Measurements from ENCODE around the gene GTF3C2. TPM values are rescaled to one million over a fixed set of nuclear protein-coding genes. Genes with fewer than 3 reads are reported as not detected.

The GTF3C2 gene, protein sequence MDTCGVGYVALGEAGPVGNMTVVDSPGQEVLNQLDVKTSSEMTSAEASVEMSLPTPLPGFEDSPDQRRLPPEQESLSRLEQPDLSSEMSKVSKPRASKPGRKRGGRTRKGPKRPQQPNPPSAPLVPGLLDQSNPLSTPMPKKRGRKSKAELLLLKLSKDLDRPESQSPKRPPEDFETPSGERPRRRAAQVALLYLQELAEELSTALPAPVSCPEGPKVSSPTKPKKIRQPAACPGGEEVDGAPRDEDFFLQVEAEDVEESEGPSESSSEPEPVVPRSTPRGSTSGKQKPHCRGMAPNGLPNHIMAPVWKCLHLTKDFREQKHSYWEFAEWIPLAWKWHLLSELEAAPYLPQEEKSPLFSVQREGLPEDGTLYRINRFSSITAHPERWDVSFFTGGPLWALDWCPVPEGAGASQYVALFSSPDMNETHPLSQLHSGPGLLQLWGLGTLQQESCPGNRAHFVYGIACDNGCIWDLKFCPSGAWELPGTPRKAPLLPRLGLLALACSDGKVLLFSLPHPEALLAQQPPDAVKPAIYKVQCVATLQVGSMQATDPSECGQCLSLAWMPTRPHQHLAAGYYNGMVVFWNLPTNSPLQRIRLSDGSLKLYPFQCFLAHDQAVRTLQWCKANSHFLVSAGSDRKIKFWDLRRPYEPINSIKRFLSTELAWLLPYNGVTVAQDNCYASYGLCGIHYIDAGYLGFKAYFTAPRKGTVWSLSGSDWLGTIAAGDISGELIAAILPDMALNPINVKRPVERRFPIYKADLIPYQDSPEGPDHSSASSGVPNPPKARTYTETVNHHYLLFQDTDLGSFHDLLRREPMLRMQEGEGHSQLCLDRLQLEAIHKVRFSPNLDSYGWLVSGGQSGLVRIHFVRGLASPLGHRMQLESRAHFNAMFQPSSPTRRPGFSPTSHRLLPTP
- total RNA-seq = 23.6 and 23.8 TPM in 2 replicates

GRCh38 chr2:27356382-27357181, at the start of gene GTF3C2:
Gene GTF3C2, minus strand, starts transcription at chr2:27356764. Its CDS starts 13,210 bp downstream, at chr2:27343554.

DNA sequence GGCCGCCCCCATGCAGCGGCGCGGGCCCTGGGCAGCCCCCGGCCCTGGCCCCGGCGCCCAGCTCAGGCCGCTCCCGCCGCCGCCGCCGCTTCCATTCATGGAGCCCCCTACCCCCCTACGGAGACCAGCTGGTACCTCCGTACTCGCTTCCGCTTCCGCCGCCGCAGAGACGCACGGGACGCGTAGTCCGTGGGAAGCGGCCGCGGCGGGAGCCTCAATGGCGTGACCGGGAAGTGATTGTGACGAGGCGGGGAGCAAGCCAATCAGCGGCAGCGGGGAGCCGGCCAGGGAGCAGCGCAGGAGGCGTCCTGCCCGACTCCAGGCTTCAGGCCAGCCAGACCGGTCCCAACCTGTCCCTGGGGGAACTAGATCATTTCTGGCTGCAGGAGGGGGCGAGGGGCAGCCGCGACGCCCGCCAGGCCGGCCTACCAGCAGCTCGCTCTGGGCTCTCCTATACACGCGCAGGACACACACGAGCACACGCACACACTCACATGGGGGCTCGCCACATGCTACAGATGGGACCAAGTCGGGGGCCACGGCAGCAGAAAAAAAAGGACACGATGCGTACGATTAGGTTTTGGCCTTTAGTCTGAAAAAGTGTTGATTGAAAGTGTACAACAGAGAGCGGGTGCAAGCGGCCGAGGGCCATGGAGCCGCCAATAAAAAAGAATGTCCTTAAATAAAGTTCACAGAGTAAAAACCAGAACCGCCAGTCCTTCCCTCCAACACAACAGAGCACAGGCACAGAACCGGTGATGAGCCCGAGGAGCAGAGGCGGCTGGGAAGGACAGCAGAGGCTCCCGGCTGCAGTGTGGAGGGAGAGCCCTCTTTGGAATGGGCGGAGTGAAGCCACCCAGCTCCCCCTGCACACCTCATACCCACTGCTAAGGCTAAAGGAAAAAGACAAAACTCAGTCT, 24.3 kb upstream of the GTF3C2 start, which contains the start of gene ZNF513:
Gene ZNF513, minus strand, starts transcription at position 109 of the 920 bp plus-strand sequence. CDS start 208 bp downstream, outside the sequence.

DNA sequence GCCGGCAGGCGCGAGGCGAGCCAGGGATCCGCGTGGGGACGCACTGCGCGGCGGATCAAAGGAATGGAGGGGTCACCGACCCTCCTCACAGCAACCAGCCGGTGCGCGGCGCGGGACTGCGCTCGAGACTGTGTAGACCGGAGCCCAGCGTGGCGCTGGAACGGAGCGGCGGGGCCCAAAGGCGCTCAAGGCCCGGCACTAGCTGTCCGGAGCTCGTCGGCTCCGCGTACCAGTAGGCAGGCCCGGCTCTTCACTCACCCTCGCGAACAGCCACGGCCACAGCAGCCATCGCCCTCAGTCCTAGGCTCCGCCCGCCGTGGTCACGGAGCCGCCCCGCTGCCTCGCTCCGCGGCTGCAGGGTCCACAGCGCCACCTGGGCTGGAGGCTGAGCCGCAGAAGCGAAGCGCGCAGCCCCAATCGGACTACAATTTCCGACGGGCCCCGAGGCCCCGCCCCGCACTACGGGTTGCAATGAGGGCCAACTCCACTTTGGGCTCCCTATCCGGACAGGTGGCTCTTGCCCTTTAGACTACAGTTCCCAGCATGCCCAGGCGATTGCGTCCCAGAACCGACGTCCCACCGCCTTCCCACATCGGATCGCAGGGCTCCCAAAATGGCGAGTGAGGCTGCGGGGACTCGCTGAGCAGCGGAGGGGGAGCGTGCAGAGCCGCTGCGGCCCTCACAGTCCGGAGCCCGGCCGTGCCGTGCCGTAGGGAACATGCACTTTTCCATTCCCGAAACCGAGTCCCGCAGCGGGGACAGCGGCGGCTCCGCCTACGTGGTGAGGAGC, 13.7 kb upstream of the GTF3C2 start, which contains the start of the genes EIF2B4 and SNX17:
Gene EIF2B4, minus strand, starts transcription at position 313 of the 790 bp plus-strand sequence. Its CDS starts 24 bp downstream, at position 289.
Gene SNX17, plus strand, starts transcription at position 591 of the 790 bp plus-strand sequence. Its CDS starts 128 bp downstream, at position 719.

DNA sequence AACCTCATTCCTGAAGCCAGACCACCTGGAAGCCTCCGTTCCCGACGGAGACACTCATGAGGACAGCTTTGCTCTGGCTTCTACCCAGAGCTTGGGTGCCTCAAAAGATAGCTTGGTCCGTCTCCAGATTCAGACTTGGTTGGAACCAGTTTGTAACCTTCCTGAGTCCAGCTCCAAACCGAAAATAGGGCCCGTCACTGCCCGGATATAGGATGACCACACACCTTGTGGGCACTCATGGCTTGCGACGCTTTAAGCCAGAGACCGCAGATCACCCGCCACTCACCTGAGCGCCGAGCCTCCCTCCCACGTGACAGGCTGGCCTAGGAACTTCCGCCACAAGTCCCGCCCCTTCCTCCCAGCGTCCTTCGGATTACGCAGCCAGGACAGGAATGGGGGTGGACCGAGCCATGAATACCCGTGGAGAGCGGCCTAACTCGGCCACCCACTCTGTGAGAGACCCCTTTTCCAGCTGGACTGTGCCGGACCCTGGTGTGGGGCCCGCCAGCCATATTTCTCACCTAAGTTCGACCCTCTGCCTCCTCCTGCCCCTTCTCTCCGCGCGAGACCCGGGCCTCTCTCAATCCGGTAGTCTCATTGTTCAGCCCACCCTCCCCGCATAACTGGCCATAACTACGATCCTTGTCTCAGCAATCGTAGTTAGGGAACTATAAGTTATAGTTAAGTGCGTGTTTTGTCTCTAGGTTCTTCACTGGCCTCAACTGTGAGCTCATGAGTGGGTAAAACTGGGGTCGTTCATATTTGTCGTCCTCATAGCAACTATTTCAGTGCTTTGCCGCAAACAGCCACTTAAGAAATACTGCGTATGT, 33.6 kb downstream of the GTF3C2 start, which contains the start of gene MPV17:
Gene MPV17, minus strand, starts transcription at position 332 of the 830 bp plus-strand sequence. CDS start 580 bp downstream, outside the sequence.

DNA sequence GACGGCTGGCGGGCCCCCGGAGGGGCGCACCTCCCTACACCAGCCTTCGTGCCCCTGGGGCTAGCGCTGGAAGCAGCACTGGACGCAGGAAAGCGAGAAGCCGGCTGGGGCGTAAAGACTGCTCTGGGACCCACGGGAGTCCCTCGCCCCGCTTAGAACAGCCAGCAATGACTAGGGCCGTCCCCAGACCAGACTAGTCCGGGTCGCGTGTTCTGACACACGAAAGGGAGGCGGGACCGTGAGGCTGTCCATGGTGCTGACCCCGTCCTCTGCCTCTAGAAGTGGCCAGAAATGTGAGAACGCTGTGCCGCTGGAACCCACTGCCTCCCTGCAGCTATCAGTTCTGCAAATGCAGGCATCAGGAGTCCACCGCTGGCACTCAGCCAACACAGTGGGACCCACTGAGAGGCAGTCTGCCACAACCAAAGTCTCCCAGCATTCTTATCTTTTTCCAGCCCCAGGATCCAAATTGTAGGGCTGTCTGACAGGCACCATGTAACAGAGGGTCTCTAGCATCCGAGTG, 48.1 kb downstream of the GTF3C2 start, which contains the start of gene UCN:
Gene UCN, minus strand, starts transcription at position 87 of the 523 bp plus-strand sequence. CDS start 550 bp downstream, outside the sequence.

GRCh38 chr2:27281855-27282559, 74.6 kb downstream of the GTF3C2 start, which contains the start of gene TRIM54:
Gene TRIM54, plus strand, starts transcription at chr2:27282429. Its CDS starts 303 bp downstream, at chr2:27282732.

Other genes starting within 250 kb of the GTF3C2 start
- gene CGREF1, start 237.6 kb downstream of the GTF3C2 start, total RNA-seq = 1.2 and 4.3 TPM in 2 replicates
- gene ABHD1, start 232.9 kb downstream of the GTF3C2 start, total RNA-seq = under 0.01 TPM in 1 of 2 replicates, not detected in the other
- gene PREB, start 222.1 kb downstream of the GTF3C2 start, total RNA-seq = 44.8 and 50.9 TPM in 2 replicates
- gene PRR30, start 217.4 kb downstream of the GTF3C2 start, total RNA-seq = not detected in 2 replicates
- gene TCF23, start 207.8 kb downstream of the GTF3C2 start, total RNA-seq = not detected in 2 replicates
- 94.9 and 128 TPM in 2 replicates for gene ATRAID, start 144.7 kb downstream of the GTF3C2 start, total RNA-seq
- 19.7 and 27.9 TPM in 2 replicates for gene SLC5A6, start 144.5 kb downstream of the GTF3C2 start, total RNA-seq
- gene CAD, start 139.4 kb downstream of the GTF3C2 start, total RNA-seq = 46.6 and 50.3 TPM in 2 replicates
- gene SLC30A3, start 93.7 kb downstream of the GTF3C2 start, total RNA-seq = not detected in 2 replicates
- gene DNAJC5G, start 81.3 kb downstream of the GTF3C2 start, total RNA-seq = not detected in 2 replicates
- not detected in 2 replicates for gene TRIM54, start 74.3 kb downstream of the GTF3C2 start, total RNA-seq
- gene UCN, start 48.3 kb downstream of the GTF3C2 start, total RNA-seq = 0.09 and 0.19 TPM in 2 replicates
- gene MPV17, start 33.7 kb downstream of the GTF3C2 start, total RNA-seq = 28.9 and 40.7 TPM in 2 replicates
- 38.6 and 38.8 TPM in 2 replicates for gene EIF2B4, start 13.6 kb upstream of the GTF3C2 start, total RNA-seq
- 106 and 114 TPM in 2 replicates for gene SNX17, start 13.9 kb upstream of the GTF3C2 start, total RNA-seq
- 6.2 and 7.6 TPM in 2 replicates for gene ZNF513, start 24.0 kb upstream of the GTF3C2 start, total RNA-seq
- 139 and 157 TPM in 2 replicates for gene PPM1G, start 52.8 kb upstream of the GTF3C2 start, total RNA-seq
- gene NRBP1, start 71.9 kb upstream of the GTF3C2 start, total RNA-seq = 107 and 112 TPM in 2 replicates
- gene KRTCAP3, start 85.6 kb upstream of the GTF3C2 start, total RNA-seq = not detected in 2 replicates
- gene IFT172, start 133.0 kb upstream of the GTF3C2 start, total RNA-seq = 26.2 and 28.0 TPM in 2 replicates
- 30.1 and 31.8 TPM in 2 replicates for gene FNDC4, start 138.4 kb upstream of the GTF3C2 start, total RNA-seq
- 6.7 and 9.3 TPM in 2 replicates for gene GCKR, start 140.1 kb upstream of the GTF3C2 start, total RNA-seq
- 16.0 and 17.3 TPM in 2 replicates for gene ZNF512, start 226.3 kb upstream of the GTF3C2 start, total RNA-seq

All from endothelial cell of coronary artery (primary cell).